K562 (cell line): Measurements from ENCODE around the gene NUDT15.

Experiments
- CBX3 ChIP-seq, 2 experiments: IDR thresholded peaks; 1 replicate in 1 of 2; 2 replicates in 1 of 2; pipeline ENCODE4 v1.6.1; 2012; ENCODE audit warnings: inconsistent platforms in 2 of 2, low read length in 2 of 2, borderline replicate concordance in 1 of 2, control low read depth in 1 of 2
- CTCF ChIP-seq, 3 experiments: IDR thresholded peaks in 2 of 3; conservative IDR thresholded peaks in 1 of 3; 2 replicates each; pipeline ENCODE4 v1.5.1; 2011 to 2012; ENCODE audit warnings: low read length in 3 of 3, mild to moderate bottlenecking in 3 of 3, control low read depth in 2 of 3, improper control_type of control experiment in 1 of 3, inconsistent platforms in 1 of 3, low read depth in 1 of 3, mixed read lengths in 1 of 3, moderate library complexity in 1 of 3; ENCODE audit not compliant: insufficient read depth in 2 of 3
- JUND ChIP-seq, 2 experiments: IDR thresholded peaks; 2 replicates in 1 of 2; 3 replicates in 1 of 2; pipeline ENCODE4 v1.6.1; 2011; ENCODE audit warnings: borderline replicate concordance in 2 of 2, low read depth in 2 of 2, low read length in 2 of 2, improper control_type of control experiment in 1 of 2, missing biosample characterization in 1 of 2, missing genetic modification characterization in 1 of 2, missing genetic modification reagents in 1 of 2
- MAFK ChIP-seq: IDR thresholded peaks from 2 replicates; pipeline ENCODE4 v1.6.1; 2011; ENCODE audit warnings: low read length, improper control_type of control experiment
- POLR2AphosphoS5 ChIP-seq: IDR thresholded peaks from 2 replicates; pipeline ENCODE4 v1.6.1; 2011; ENCODE audit warnings: mild to moderate bottlenecking, low read depth, low read length, moderate library complexity; ENCODE audit not compliant: control insufficient read depth, insufficient read depth
- ZZZ3 ChIP-seq: fragments of 450-650 bp; IDR thresholded peaks from 2 replicates; pipeline ENCODE4 v1.6.1; 2016; ENCODE audit warnings: antibody characterized with exemption, mild to moderate bottlenecking, moderate library complexity
- TF ChIP-seq, protein P1 (sequence below): sonication (generic); formaldehyde crosslinking; IDR thresholded peaks from 2 replicates; pipeline ENCODE4 v1.8.0; 2022; ENCODE audit warnings: missing genetic modification reagents, mild to moderate bottlenecking, borderline replicate concordance
- TF ChIP-seq, protein P2 (sequence below): fragments of 250-450 bp; sonication (Bioruptor Pico); IDR thresholded peaks from 2 replicates; pipeline ENCODE4 v1.9.0; 2021; ENCODE audit warnings: mild to moderate bottlenecking
- TF ChIP-seq, protein P3 (sequence below): sonication (generic); formaldehyde crosslinking; IDR thresholded peaks from 2 replicates; pipeline ENCODE4 v1.9.0; 2022; ENCODE audit warnings: mild to moderate bottlenecking, missing genetic modification reagents
- TF ChIP-seq, protein P4 (sequence below), 3 experiments: fragments of 200-800 bp in 1 of 3; fragments of 250-450 bp in 1 of 3; fragments of 450-650 bp in 1 of 3; sonication (Bioruptor Pico) in 1 of 3; sonication (Bioruptor generic) in 1 of 3; formaldehyde crosslinking in 1 of 3; IDR thresholded peaks; 2 replicates each; pipeline versions ENCODE4 v1.6.1 to v1.8.0; 2016 to 2022; ENCODE audit warnings: mild to moderate bottlenecking in 2 of 3, missing genetic modification characterization in 2 of 3, missing compliant biosample characterization in 1 of 3, moderate library complexity in 1 of 3
- TF ChIP-seq, protein P5 (sequence below): sonication (generic); formaldehyde crosslinking; IDR thresholded peaks from 2 replicates; pipeline ENCODE4 v1.8.1; 2023; ENCODE audit warnings: mild to moderate bottlenecking, missing genetic modification reagents

- TF ChIP-seq POLR2AphosphoS5 (peak; percentile 93), MAFK (no peak), ZZZ3 (0 out of 2 replicates have a peak, but pooled peaks have one; percentile 37), CBX3 (IDR thresholded peaks at IDR 0.05; ENCODE audit: borderline replicate concordance in 1 of 2, low read length in 2 of 2) (peak in 1 of 2 experiments; percentile 78; a peak in 2 of 3 replicates), JUND (IDR thresholded peaks at IDR 0.05; ENCODE audit: borderline replicate concordance, low read depth, low read length) (no peak), JUND (tag; IDR thresholded peaks at IDR 0.05; ENCODE audit: borderline replicate concordance, low read depth, low read length) (no peak; the same call in 2 of the 3 replicates), CTCF (IDR thresholded peaks at IDR 0.05 in 2 of 3, conservative IDR thresholded peaks at IDR 0.05 in 1 of 3; ENCODE audit: insufficient read depth in 2 of 3, low read depth in 1 of 3, low read length in 3 of 3) (peak; percentile 92 to 99 (median 99))
- TF ChIP-seq, protein P1, sequence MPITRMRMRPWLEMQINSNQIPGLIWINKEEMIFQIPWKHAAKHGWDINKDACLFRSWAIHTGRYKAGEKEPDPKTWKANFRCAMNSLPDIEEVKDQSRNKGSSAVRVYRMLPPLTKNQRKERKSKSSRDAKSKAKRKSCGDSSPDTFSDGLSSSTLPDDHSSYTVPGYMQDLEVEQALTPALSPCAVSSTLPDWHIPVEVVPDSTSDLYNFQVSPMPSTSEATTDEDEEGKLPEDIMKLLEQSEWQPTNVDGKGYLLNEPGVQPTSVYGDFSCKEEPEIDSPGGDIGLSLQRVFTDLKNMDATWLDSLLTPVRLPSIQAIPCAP (CRISPR knock-in tag) = no peak
- TF ChIP-seq, protein P2, sequence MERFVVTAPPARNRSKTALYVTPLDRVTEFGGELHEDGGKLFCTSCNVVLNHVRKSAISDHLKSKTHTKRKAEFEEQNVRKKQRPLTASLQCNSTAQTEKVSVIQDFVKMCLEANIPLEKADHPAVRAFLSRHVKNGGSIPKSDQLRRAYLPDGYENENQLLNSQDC = no peak
- TF ChIP-seq, protein P3, sequence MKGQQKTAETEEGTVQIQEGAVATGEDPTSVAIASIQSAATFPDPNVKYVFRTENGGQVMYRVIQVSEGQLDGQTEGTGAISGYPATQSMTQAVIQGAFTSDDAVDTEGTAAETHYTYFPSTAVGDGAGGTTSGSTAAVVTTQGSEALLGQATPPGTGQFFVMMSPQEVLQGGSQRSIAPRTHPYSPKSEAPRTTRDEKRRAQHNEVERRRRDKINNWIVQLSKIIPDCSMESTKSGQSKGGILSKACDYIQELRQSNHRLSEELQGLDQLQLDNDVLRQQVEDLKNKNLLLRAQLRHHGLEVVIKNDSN = no peak
- TF ChIP-seq, protein P4, sequence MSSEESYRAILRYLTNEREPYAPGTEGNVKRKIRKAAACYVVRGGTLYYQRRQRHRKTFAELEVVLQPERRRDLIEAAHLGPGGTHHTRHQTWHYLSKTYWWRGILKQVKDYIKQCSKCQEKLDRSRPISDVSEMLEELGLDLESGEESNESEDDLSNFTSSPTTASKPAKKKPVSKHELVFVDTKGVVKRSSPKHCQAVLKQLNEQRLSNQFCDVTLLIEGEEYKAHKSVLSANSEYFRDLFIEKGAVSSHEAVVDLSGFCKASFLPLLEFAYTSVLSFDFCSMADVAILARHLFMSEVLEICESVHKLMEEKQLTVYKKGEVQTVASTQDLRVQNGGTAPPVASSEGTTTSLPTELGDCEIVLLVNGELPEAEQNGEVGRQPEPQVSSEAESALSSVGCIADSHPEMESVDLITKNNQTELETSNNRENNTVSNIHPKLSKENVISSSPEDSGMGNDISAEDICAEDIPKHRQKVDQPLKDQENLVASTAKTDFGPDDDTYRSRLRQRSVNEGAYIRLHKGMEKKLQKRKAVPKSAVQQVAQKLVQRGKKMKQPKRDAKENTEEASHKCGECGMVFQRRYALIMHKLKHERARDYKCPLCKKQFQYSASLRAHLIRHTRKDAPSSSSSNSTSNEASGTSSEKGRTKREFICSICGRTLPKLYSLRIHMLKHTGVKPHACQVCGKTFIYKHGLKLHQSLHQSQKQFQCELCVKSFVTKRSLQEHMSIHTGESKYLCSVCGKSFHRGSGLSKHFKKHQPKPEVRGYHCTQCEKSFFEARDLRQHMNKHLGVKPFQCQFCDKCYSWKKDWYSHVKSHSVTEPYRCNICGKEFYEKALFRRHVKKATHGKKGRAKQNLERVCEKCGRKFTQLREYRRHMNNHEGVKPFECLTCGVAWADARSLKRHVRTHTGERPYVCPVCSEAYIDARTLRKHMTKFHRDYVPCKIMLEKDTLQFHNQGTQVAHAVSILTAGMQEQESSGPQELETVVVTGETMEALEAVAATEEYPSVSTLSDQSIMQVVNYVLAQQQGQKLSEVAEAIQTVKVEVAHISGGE (CRISPR knock-in tag; IDR thresholded peaks at IDR 0.05) = no peak
- TF ChIP-seq, protein P5, sequence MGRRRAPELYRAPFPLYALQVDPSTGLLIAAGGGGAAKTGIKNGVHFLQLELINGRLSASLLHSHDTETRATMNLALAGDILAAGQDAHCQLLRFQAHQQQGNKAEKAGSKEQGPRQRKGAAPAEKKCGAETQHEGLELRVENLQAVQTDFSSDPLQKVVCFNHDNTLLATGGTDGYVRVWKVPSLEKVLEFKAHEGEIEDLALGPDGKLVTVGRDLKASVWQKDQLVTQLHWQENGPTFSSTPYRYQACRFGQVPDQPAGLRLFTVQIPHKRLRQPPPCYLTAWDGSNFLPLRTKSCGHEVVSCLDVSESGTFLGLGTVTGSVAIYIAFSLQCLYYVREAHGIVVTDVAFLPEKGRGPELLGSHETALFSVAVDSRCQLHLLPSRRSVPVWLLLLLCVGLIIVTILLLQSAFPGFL (CRISPR knock-in tag) = no peak
These were observed 57.4 kb downstream of the NUDT15 start, which contains the start of gene MED4 for GRCh38 chr13:48094781-48095502.
